GM18870 (cell line): ENCODE measurements around the gene KLHL29.

ENCODE experiments used
- ATAC-seq: cut with Tn5 transposase; IDR thresholded peaks from one replicate; pipeline ENCODE4 v1.9.1; 2021; ENCODE audit warnings: moderate library complexity; ENCODE audit not compliant: unreplicated experiment

The KLHL29 gene

DNA sequence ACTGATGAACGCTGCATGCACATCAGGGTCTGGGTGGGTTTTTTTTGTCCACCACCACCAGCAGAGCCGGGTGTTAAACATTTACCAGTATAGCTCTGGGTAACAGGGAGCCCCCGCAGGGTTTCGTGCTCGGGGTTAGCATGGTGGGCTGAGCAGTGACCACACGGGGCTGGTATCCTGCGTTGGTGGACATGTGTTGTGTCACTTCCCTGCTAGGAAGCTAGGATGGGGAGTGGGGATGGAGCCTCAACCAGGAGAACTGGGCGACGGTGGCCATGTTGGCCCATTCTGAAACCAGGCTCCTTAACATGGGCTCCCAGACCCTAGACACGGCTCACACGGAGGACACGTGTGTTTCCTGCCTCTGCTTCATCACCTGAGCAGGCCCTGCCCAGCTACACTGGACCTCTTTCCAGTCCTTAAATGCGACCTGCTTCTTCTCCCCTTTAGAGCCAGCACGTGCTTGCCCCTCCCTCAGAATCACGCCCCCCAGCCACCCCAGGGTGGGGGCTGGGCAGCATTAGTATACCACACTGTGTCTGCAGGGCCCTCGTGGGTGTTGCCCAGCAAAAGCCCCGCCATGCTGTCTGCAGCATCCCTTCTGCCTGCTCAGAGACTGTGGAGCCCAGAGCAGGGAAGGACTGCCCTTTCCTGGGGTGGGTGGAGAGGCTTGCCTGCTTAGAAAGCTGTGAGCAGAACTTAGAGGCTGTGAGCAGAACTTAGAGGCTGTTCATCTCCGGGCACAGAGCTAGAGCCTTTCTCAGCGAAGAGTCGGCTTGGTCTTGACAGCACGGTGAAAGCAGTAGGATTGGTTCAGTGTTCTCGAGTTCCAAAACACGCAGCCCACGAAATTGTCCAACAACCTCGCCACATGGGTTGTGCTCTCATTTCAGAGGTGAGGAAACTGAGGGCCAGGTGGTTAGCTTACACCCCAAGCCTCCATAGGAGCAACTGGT is 142.1 kb downstream of the KLHL29 start:
- ATAC-seq, result no peak

DNA sequence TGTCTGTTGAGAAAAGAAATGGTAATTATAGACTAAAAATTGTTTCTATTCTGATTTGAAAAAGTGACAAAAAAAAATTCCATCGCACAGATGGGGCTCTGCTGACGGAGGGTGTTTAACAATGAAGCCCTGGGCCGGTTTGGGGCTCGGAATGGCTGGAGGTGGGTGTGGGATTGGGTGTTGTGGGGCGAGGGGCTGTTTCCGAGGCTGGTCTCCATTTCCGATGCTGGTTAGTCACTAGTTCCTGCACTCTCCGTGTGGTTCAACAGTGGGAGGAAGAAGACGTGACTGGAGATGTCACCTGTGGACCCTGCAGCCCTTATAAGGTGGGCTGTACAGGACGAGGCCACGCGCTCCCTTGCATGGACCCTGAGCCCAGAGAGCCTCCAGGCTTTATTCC is 143.2 kb downstream of the KLHL29 start:
- no peak for ATAC-seq

DNA sequence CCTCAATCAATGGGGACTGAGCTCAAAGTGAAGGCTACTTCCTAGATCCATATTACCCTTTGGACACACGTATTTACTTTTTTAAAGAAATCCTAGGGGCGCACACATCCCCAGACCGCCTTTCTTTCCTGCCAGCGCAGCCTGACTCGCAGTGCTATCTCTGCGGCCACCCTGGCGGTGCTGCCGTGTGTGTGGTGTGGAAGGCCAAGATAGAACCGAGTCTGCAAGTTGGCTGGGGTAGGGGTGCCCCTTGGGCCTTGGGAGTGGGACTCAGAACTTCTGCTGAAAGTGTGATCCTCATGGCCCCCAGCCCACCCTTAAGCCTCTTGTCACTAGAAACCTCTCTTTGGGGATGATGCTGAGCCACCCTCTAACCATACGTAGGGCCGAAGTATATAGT is 143.7 kb downstream of the KLHL29 start:
- ATAC-seq, result no peak

DNA sequence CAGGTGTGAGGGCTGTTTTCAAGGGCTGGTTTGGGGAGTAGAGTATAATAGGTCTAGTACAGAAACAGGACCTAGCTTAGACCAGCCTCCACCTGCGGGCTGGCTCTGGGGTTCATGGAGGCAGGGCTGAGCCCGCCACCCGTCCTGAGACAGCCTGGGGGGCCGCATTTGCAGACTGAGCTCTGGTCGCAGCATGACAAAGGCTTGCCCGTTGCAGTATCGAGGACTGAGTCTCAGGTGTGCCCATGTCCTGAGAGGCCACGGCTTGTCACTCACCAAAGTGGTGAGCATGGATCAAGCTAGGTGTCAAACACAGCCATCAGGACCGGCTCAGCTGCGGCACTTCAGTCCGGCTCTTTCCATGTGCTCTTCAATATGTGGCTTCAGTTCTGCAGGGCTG is 144.7 kb downstream of the KLHL29 start:
- ATAC-seq, result no peak

DNA sequence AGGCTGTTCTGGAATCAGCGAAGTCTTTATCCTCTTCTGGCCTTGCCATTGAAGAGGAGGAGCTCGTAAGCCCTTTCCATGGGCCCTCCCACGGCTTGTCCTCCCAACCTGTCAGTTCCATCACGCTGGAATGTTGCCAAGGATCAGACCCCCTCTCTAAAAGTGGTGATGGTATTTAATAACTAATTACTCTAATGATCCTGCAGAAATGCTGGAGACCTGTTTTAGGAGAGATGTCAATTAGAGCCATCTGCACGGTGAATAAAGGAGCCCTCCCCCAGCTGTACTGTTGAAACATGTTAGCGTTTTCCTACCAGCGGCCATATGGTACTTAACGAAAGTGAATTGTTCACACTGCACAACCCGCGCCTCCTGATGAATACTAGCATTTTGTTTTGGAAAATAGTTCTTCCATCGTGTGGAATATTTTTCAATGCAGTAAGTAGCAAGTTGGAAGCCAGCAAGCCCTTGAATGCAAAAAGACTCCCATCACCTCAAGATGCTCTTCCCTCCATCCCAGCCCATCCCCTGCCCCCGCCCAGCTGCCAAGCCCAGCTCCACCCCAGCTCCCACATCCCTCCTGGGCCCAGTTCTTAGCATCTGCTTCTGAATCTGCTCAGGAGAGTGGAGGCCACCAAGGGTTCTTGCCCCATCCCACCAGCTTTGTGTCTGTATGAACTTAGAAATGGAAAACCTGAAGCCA is 145.4 kb downstream of the KLHL29 start:
- no peak for ATAC-seq

DNA sequence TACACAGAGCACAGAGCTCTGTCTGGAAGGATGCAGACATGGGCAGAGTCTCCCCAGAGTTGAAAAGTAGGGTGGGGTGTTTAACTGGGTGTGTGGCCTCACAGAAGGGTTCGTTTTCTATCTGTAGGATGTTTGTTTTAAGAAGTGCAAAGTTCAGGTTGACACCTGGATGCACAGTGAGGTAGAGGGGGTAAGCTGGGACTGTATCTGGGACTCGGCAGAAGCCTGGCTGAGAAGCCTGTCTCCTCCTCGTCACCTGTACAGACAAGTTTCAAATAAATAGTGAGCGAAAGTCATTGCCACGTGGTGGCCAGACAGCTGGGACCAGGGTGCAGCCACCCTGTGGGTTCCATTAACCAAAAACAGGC is 145.9 kb downstream of the KLHL29 start:
- ATAC-seq, result no peak

DNA sequence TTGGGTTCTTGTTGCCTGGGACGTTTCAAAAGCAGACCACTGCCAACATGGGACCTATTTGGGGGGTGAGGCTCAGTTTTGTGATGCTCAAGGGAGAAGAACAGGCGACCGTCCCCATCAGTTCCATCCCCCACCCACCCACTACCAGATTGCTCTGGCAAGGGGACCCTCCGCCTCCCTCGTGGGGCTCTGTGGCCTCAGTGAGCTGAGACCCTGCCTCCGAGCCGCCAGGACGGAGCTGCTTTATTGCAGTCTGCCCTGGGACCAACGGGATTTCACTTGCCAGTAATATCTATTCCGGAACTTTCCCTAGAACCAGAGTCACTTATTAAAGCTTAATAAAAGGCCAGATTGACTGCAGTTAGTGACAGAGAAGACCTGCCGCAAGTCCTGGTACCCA is 146.3 kb downstream of the KLHL29 start:
- no peak for ATAC-seq

DNA sequence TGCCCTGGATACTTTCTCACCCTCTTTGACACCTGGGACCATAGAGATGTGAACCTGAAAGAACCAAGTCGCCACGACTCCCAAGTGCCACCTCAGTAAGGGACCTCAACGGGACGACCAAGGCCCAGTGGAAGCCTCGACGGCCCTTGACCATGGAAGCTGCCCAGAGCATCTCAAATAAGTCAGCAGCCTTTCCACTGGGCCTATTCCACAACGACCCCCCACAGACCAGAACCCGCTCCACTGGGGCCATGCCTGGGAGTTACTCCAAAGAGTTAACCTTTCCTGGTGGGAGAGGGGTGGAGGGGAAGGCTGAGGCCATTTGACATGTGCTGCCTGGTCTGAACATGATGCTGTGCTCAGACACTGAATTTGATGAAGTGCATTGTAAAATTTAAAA is 146.9 kb downstream of the KLHL29 start:
- no peak for ATAC-seq

DNA sequence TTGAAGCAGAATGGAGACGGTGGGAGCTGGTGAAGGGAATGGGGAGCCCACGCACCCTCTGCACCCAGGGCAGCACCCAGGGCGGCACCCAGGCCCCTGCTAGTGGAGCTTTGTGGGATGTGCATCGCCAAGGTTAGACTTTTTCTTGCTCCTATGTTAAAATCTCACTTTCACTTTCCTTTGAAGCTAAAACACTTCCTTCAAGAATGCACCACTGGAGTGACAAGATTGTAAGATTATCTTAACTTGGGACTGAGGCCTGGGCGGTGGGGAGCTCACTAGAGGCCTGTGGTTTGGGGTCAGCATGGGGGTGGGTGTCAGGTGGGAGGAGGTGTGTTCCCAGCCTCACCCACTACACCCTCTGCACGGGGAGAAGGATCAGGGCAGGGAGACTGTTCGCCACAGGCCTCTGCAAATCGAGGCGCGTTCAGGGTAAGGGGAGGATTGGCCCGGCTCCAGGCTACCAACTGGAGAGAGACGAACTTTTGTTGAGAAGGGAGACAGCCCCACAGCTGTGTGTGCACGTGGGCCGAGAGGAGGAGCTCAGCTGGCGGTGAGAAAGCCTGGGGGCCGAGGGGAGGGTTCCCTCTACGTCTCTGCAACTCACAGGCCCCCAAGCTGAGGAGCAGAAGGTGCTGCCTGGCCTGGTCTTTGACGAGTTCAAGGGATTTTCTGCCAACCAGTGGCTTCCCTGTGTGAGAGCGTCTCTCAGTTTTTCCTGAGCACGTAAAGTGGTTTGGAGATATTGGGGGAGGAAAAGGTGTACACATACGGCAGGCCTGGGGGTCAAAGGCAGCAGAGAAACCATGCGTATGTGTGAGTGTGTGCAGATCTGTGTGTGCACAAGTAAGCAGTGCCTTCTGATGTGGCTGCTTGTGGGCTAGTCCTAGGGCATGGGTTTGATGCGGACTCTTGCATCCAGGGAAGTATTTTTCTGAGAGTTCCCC is 147.7 kb downstream of the KLHL29 start:
- ATAC-seq, result peak; percentile 79

DNA sequence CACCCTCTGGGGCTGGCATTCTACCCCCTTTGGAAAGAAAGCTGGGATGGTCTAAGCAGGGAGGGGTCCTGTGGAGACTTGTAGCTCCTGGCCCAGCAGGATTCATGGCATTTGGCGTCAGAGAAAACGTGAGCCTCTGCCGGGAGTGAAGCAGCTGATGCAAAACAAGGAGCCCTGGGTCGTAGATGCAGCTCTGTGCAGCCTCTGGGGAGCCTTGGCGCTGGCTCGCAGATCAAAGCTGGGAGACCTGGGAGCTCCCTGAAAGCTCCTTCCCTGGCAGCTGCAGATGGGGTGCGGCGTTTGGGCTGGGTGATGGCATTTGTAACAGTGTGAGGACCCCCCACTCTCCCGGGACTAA is 148.3 kb downstream of the KLHL29 start:
- ATAC-seq, result no peak

DNA sequence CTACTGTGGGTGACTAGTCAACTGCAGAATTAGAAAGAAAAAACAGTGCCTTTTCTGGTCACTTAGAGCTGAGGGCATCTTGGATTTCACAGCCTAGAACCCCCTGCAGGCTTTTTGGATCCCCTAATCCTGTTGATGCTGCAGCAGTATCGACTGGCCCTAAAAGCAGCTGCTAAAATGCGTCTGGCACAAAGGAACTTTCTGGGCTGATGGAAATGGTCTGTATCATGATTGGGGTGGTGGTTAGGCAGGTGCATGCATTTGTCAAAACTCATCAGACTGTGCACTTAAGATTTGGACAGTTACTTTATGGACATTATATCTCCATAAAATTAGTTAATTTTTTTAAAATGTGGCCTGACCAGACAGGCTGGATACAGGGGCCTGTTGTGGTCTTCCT is 149.8 kb downstream of the KLHL29 start:
- no peak for ATAC-seq

DNA sequence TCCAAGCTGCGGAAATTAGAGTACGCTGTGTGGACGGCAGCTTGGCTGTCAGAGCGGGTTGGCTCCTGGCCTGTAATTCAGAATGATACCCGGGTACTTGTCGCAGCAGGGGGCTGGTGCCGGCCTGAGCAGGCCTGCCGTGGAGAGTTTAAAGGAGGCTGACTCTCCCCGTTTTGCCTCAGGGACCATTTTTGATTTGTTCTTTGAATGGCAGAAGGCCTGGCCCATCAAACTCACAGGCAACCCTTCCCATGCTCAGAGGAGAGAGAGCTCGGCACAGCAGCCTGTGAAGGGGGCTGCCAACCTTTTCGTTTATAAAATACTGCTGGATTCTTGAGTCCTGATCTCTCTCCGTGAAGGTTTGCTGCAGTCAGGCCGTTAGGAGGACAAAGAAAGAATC is 151.3 kb downstream of the KLHL29 start:
- ATAC-seq, result no peak

DNA sequence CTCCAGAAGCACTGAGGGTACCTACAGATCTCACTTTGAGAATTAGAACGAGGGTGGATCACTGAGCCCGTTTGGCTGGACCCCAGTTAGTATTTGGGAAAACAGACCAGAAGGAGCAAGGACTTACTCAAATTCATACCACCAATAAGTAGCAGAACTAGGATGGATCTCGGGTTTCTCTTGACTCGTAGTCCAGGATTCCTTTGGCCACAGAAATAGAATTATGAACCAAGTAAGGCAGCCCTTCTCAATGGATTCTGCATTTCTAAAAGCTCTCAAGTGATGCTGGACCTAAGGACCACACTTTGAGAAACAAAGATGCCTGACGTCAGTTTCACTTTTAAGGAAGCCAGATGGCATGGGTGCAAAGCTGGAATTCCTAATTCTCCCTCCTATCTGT is 153.0 kb downstream of the KLHL29 start:
- ATAC-seq, result no peak

DNA sequence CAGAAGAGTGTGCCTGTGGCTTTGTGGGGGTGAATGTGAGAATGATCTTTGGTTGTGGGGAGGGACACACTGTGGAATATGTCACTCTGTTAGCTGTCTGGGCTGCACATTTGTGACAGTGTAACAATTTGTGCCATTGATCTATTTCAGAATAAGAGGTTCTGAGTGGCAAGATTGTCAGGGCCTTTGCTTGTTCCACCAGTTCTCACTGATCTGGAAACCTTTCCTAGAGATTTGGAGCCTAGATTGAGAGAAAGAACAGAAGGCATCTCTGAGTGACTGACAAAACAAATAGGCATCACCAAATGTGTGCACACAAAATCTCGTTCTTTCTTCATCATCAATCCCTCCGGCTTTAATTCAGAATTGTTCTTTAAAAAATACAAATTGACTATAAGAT is 153.6 kb downstream of the KLHL29 start:
- ATAC-seq, result no peak

DNA sequence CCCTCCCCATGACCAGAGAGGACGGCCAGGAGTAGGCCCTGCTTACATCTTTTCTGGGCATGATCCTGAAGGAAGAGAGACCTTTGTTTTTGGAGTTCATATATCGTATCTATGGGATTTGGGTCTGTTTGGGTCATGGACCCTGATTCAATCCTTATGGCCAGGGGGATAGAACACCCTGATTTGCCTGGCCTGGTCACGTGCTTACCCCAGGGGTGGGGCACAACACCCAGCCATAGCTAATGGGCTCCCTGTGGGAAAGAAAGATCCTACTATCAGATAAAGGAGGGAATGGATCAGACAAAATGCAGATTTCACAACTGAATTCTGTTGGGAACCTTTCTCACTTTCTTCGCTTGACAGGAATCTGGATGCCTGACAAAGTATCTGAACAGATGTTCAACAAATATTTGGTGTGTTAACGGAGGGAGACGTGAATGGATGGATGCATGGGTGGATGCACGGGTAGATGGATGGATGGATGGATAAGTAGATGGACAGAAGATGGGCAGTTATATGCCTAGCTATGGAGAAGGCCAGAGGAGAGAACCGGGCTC is 155.9 kb downstream of the KLHL29 start:
- no peak for ATAC-seq

DNA sequence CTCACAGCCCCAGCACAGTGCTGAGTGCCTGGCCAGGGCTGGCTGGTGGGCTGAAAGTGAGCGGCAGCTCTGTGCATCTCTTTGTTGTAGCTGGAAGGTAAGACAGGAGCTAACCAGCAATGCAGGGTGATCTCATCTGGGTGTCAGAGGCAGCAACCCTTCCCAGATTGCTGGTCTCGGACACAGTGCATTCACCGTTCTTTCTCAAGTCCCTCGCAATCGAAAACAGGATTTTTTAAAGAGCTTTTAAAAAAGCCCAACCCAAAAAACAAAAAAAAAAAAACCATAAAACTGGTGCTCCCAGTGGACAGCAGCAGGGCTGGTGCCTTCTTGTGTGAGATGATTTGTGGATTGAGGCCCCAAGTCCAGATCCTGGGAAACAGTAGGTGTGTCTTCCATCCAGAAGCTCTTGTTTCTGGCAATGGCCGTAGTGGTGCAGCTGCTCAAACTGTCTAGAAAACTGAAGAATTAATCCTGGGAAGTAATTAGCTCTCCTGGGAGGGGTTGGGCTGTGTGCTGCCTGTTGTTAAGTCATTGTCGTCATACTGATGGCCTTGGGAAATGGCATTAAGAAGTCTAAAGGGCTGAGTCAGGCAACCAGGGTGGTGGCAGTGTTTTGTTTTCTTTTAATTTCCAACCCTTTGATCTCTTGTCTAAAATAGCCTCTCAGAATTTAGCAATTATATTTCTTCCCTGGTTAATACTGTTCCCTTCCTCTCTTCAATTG is 156.7 kb downstream of the KLHL29 start:
- ATAC-seq, result no peak

DNA sequence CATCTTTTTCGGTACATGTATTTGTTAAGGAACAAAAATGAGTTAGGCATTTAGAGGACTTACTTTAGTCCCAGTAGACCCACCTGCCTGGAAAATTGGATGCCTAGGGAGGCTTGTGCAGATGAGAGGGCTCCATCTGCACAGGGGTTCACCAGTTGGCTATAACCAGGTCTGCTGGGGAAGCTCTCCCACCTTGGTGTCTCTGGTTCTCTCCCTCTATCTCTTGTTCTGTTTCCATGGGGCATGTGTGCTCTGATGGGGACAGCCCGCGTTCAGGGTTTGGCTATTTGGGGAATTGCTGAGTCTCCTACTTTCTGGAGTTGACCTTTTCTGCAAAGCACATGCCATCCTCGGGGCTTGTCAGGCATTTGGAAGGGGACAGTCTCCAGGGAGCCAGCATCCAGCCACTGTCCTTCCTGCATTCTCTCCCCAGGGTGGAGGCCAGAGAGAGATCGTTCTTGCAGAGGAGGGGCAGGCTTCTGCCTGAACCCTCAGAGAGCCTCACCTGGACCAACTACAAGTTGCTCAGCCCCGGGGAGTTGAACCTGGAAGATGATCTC is 157.3 kb downstream of the KLHL29 start:
- no peak for ATAC-seq

DNA sequence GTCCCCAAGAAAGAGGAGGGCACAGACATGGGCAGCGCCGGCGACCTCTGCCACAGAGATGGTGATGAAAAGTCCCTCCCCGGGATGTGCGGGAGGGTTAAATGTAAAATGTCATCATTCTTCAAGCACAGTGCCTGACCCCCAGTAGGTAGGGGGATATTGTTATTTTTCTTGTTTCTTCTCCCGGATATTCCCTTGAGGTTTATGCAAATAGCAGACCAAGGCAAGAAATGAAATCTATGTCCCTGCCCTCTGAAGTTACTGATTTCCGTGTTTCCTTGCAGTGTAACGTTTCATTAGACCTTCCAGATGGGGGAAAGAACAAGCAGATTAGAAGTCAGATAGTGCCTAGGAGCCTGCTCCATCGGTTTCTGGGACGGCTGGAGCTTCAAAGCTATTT is 158.3 kb downstream of the KLHL29 start:
- no peak for ATAC-seq

DNA sequence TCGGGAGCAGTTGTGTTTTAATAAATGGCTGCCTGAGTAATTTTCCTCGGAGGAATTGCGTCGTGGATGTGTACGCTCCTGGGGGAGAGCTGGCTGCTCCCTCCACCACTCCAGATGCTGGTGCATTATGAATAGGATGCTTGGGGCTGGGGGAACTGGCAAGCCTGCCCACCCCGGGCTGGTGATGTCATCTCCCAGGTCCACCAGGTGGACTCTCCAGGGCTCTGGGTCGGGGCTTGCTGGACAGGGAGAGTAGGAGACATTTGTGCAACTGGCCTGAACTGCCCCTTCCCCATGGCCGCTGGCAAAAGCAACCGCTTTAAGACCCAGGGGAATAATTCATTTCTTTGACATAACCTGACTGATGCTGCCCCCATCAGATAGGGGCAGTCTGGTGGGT is 158.7 kb downstream of the KLHL29 start:
- ATAC-seq, result no peak
